ENCODE data around the gene SLC44A5.
"Not testable (repeated sequence)": the region's sequence is repeated elsewhere in the genome, so short reads cannot be mapped to it uniquely, and the experiment has no call there.

The SLC44A5 gene

GRCh38 chr1:75274920-75275506, 335.9 kb downstream of the SLC44A5 start:
- no peak for DNase-seq (ENCODE audit: low read depth, low spot score)

- DNase-seq (ENCODE audit: low read depth, low spot score) = no peak
Measured at GRCh38 chr1:75273110-75273509, 337.8 kb downstream of the SLC44A5 start.

- no peak for DNase-seq (ENCODE audit: low read depth, low spot score)
Measured at GRCh38 chr1:75265792-75266191, 345.1 kb downstream of the SLC44A5 start.

- DNase-seq (ENCODE audit: low read depth, low spot score) = no peak
Measured at GRCh38 chr1:75264112-75264511, 346.8 kb downstream of the SLC44A5 start.

- DNase-seq (ENCODE audit: low read depth, low spot score) = not testable (repeated sequence)
Measured at GRCh38 chr1:75263616-75264015, 347.3 kb downstream of the SLC44A5 start.

- not testable (repeated sequence) for DNase-seq (ENCODE audit: low read depth, low spot score)
Measured at GRCh38 chr1:75261946-75262345, 349.0 kb downstream of the SLC44A5 start.

GRCh38 chr1:75258351-75258750, 352.6 kb downstream of the SLC44A5 start:
- no peak for DNase-seq (ENCODE audit: low read depth, low spot score)

GRCh38 chr1:75257424-75257823, 353.5 kb downstream of the SLC44A5 start:
- DNase-seq (ENCODE audit: low read depth, low spot score) = no peak

GRCh38 chr1:75250114-75250513, 360.8 kb downstream of the SLC44A5 start:
- not testable (repeated sequence) for DNase-seq (ENCODE audit: low read depth, low spot score)

GRCh38 chr1:75245239-75245638, 365.7 kb downstream of the SLC44A5 start:
- no peak for DNase-seq (ENCODE audit: low read depth, low spot score)

- no peak for DNase-seq (ENCODE audit: low read depth, low spot score)
Measured at GRCh38 chr1:75243124-75243523, 367.8 kb downstream of the SLC44A5 start.

GRCh38 chr1:75237316-75237715, 373.6 kb downstream of the SLC44A5 start:
- no peak for DNase-seq (ENCODE audit: low read depth, low spot score)

- DNase-seq (ENCODE audit: low read depth, low spot score) = no peak
Measured at GRCh38 chr1:75234562-75234961, 376.4 kb downstream of the SLC44A5 start.

- DNase-seq (ENCODE audit: low read depth, low spot score) = no peak
Measured at GRCh38 chr1:75233302-75233929, 377.5 kb downstream of the SLC44A5 start.

GRCh38 chr1:75220072-75220471, 390.8 kb downstream of the SLC44A5 start:
- no peak for DNase-seq (ENCODE audit: low read depth, low spot score)

- DNase-seq (ENCODE audit: low read depth, low spot score) = no peak
Measured at GRCh38 chr1:75214017-75214416, 396.9 kb downstream of the SLC44A5 start.

- DNase-seq (ENCODE audit: low read depth, low spot score) = no peak
Measured at GRCh38 chr1:75211648-75212047, 399.3 kb downstream of the SLC44A5 start.

GRCh38 chr1:75208862-75209261, 402.1 kb downstream of the SLC44A5 start:
- no peak for DNase-seq (ENCODE audit: low read depth, low spot score)

- no peak for DNase-seq (ENCODE audit: low read depth, low spot score)
Measured at GRCh38 chr1:75203415-75204277, 407.3 kb downstream of the SLC44A5 start.

- no peak for DNase-seq (ENCODE audit: low read depth, low spot score)
Measured at GRCh38 chr1:75202751-75203150, 408.2 kb downstream of the SLC44A5 start.

GRCh38 chr1:75198761-75199160, 412.2 kb downstream of the SLC44A5 start:
- no peak for DNase-seq (ENCODE audit: low read depth, low spot score)

- DNase-seq (ENCODE audit: low read depth, low spot score) = no peak
Measured at GRCh38 chr1:75198163-75198562, 412.8 kb downstream of the SLC44A5 start.

- no peak for DNase-seq (ENCODE audit: low read depth, low spot score)
Measured at GRCh38 chr1:75188892-75189291, 422.0 kb downstream of the SLC44A5 start.

Measured in brain pericyte (primary cell).